IMR-90 (cell line): ENCODE measurements around the gene SYNE3. TPM values are rescaled to one million over a fixed set of nuclear protein-coding genes. Genes with fewer than 3 reads are reported as not detected.

Experiments used
- ATAC-seq: fragments of 200-7000 bp; cut with Tn5 transposase; 2 replicates; pipeline ENCODE4 v1.9.1; 2020; ENCODE audit warnings: low read depth, mild to moderate bottlenecking, moderate library complexity
- BruUV-seq: library from RNA; stranded (reverse); fragments of 400-500 nt; replicated peaks from 2 replicates; lab custom pipeline; 2021; lab: Mats Ljungman, UMichigan
- CTCF ChIA-PET: fragments of 300-600 bp; formaldehyde crosslinking; extraction: SDS; loops from one replicate; lab custom pipeline; 2021; ENCODE audit warnings: antibody characterized with exemption; lab: Yijun Ruan, JAX
- POLR2A ChIA-PET: fragments of 300-600 bp; sonication (Branson Sonifier 250); formaldehyde crosslinking; loops from one replicate; lab custom pipeline; 2022; ENCODE audit warnings: antibody characterized with exemption; ENCODE audit not compliant: unreplicated experiment; lab: Charles Lee
- DNase-seq: peaks from one replicate; pipeline ENCODE4 v3.0.0; 2013
- H2AFZ ChIP-seq: replicated peaks from 2 replicates; pipeline ENCODE3; 2013; ENCODE audit warnings: low read length, mild to moderate bottlenecking; ENCODE audit not compliant: poor library complexity
- H2AK5ac ChIP-seq: 2 replicates; pipeline ENCODE4 v1.6.1; 2013; ENCODE audit warnings: low read depth, low read length, inconsistent platforms
- H2AK9ac ChIP-seq: replicated peaks from 2 replicates; pipeline ENCODE3; 2013; ENCODE audit warnings: mild to moderate bottlenecking, low read depth, low read length, moderate library complexity; ENCODE audit not compliant: poor library complexity
- H2BK120ac ChIP-seq: 2 replicates; pipeline ENCODE4 v1.6.1; 2013; ENCODE audit warnings: low read depth, low read length, inconsistent platforms
- H2BK15ac ChIP-seq: 3 replicates; pipeline ENCODE4 v1.6.1; 2013; ENCODE audit warnings: low read depth, low read length, inconsistent platforms
- H2BK20ac ChIP-seq: 2 replicates; pipeline ENCODE4 v1.6.1; 2013; ENCODE audit warnings: low read depth, mild to moderate bottlenecking, inconsistent platforms, low read length, moderate library complexity
- H2BK5ac ChIP-seq: 2 replicates; pipeline ENCODE4 v1.6.1; 2013; ENCODE audit warnings: mild to moderate bottlenecking, low read depth, low read length, inconsistent platforms; ENCODE audit not compliant: poor library complexity, severe bottlenecking
- H3K14ac ChIP-seq: replicated peaks from 2 replicates; pipeline ENCODE4 v1.6.1; 2013; ENCODE audit warnings: low read depth, low read length, inconsistent platforms
- H3K18ac ChIP-seq: 2 replicates; pipeline ENCODE4 v1.6.1; 2013; ENCODE audit warnings: low read depth, low read length, control low read depth
- H3K23ac ChIP-seq: 2 replicates; pipeline ENCODE4 v1.6.1; 2013; ENCODE audit warnings: low read depth, low read length, inconsistent platforms
- H3K27ac ChIP-seq: 2 replicates; pipeline ENCODE4 v1.5.1; 2013; ENCODE audit warnings: mild to moderate bottlenecking, control low read depth, low read length; ENCODE audit not compliant: insufficient read depth
- H3K27me3 ChIP-seq: 2 replicates; pipeline ENCODE4 v1.6.1; 2013; ENCODE audit warnings: low read length; ENCODE audit not compliant: control insufficient read depth, insufficient read depth
- H3K36me3 ChIP-seq: 2 replicates; pipeline ENCODE4 v1.6.1; 2013; ENCODE audit warnings: low read length, mixed read lengths; ENCODE audit not compliant: control insufficient read depth, insufficient read depth
- H3K4ac ChIP-seq: 2 replicates; pipeline ENCODE4 v1.6.1; 2013; ENCODE audit warnings: low read depth, low read length, inconsistent platforms
- H3K4me1 ChIP-seq: 2 replicates; pipeline ENCODE4 v1.6.1; 2013; ENCODE audit warnings: low read length, mixed read lengths; ENCODE audit not compliant: control insufficient read depth, insufficient read depth
- H3K4me2 ChIP-seq: 2 replicates; pipeline ENCODE4 v1.6.1; 2013; ENCODE audit warnings: low read depth, mild to moderate bottlenecking, control low read depth, low read length, moderate library complexity
- H3K4me3 ChIP-seq: 2 replicates; pipeline ENCODE4 v1.5.1; 2013; ENCODE audit warnings: low read depth, mild to moderate bottlenecking, control low read depth, low read length, moderate library complexity; ENCODE audit not compliant: insufficient read depth
- H3K56ac ChIP-seq: 2 replicates; pipeline ENCODE4 v1.6.1; 2013; ENCODE audit warnings: low read length, inconsistent platforms; ENCODE audit not compliant: insufficient read depth; ENCODE audit errors: extremely low read depth
- H3K79me1 ChIP-seq, 2 experiments: 2 replicates each; pipeline ENCODE4 v1.6.1; 2013; ENCODE audit warnings: low read length in 2 of 2, inconsistent platforms in 1 of 2, low read depth in 1 of 2
- H3K9ac ChIP-seq: 2 replicates; pipeline ENCODE4 v1.6.1; 2013; ENCODE audit warnings: low read depth, low read length, control low read depth
- H3K9me1 ChIP-seq: 2 replicates; pipeline ENCODE4 v1.6.1; 2013; ENCODE audit warnings: low read length, inconsistent platforms; ENCODE audit not compliant: insufficient read depth
- H3K9me3 ChIP-seq: 2 replicates; pipeline ENCODE4 v1.6.1; 2013; ENCODE audit warnings: low read length; ENCODE audit not compliant: control insufficient read depth, insufficient read depth
- H4K20me1 ChIP-seq: 2 replicates; pipeline ENCODE4 v1.6.1; 2013; ENCODE audit warnings: low read length, inconsistent platforms; ENCODE audit not compliant: insufficient read depth
- H4K5ac ChIP-seq: 2 replicates; pipeline ENCODE4 v1.6.1; 2013; ENCODE audit warnings: mild to moderate bottlenecking, low read depth, low read length, control low read depth
- H4K8ac ChIP-seq, 2 experiments: 2 replicates each; pipeline ENCODE4 v1.6.1; 2013; ENCODE audit warnings: low read depth in 2 of 2, low read length in 2 of 2, control low read depth in 1 of 2, inconsistent platforms in 1 of 2
- H4K91ac ChIP-seq: 2 replicates; pipeline ENCODE4 v1.6.1; 2013; ENCODE audit warnings: low read depth, low read length, inconsistent platforms; ENCODE audit not compliant: insufficient read depth
- BHLHE40 ChIP-seq: fragments of 150-350 bp; IDR thresholded peaks from 2 replicates; pipeline ENCODE4 v1.6.1; 2016; ENCODE audit warnings: mild to moderate bottlenecking, low read depth, low read length
- CEBPB ChIP-seq: IDR thresholded peaks from 2 replicates; pipeline ENCODE4 v1.6.1; 2012; ENCODE audit warnings: low read depth, low read length, improper control_type of control experiment
- CHD1 ChIP-seq: IDR thresholded peaks from 2 replicates; pipeline ENCODE4 v1.6.1; 2012; ENCODE audit warnings: low read depth, low read length, improper control_type of control experiment
- CTCF ChIP-seq: conservative IDR thresholded peaks from 2 replicates; pipeline ENCODE4 v1.5.1; 2012; ENCODE audit warnings: mild to moderate bottlenecking, low read depth, low read length, improper control_type of control experiment
- ELK1 ChIP-seq: fragments of 150-350 bp; IDR thresholded peaks from 2 replicates; pipeline ENCODE4 v1.6.1; 2016; ENCODE audit warnings: low read depth, mild to moderate bottlenecking, low read length, moderate library complexity, borderline replicate concordance
- FOS ChIP-seq: fragments of 150-350 bp; IDR thresholded peaks from 2 replicates; pipeline ENCODE4 v1.6.1; 2016; ENCODE audit warnings: low read depth, low read length
- MAFK ChIP-seq: IDR thresholded peaks from 2 replicates; pipeline ENCODE4 v1.6.1; 2012; ENCODE audit warnings: low read depth, low read length, improper control_type of control experiment
- MAZ ChIP-seq: IDR thresholded peaks from 2 replicates; pipeline ENCODE4 v1.6.1; 2012; ENCODE audit warnings: low read depth, mild to moderate bottlenecking, low read length, improper control_type of control experiment, moderate library complexity, borderline replicate concordance
- MXI1 ChIP-seq: IDR thresholded peaks from 2 replicates; pipeline ENCODE4 v1.6.1; 2012; ENCODE audit warnings: low read depth, mild to moderate bottlenecking, low read length, moderate library complexity, borderline replicate concordance
- NFE2L2 ChIP-seq: fragments of 150-350 bp; IDR thresholded peaks from 2 replicates; pipeline ENCODE4 v1.6.1; 2016; ENCODE audit warnings: low read depth, mild to moderate bottlenecking, low read length
- POLR2A ChIP-seq: IDR thresholded peaks from 2 replicates; pipeline ENCODE4 v1.6.1; 2012; ENCODE audit warnings: mild to moderate bottlenecking, low read depth, low read length
- RAD21 ChIP-seq: IDR thresholded peaks from 2 replicates; pipeline ENCODE4 v1.6.1; 2012; ENCODE audit warnings: low read length, improper control_type of control experiment
- RCOR1 ChIP-seq: IDR thresholded peaks from 2 replicates; pipeline ENCODE4 v1.6.1; 2012; ENCODE audit warnings: mild to moderate bottlenecking, low read length, improper control_type of control experiment; ENCODE audit not compliant: insufficient replicate concordance
- RFX5 ChIP-seq: IDR thresholded peaks from 2 replicates; pipeline ENCODE4 v1.8.0; 2012; ENCODE audit warnings: low read depth, mild to moderate bottlenecking, low read length, moderate library complexity
- SMC3 ChIP-seq: fragments of 150-350 bp; IDR thresholded peaks from 2 replicates; pipeline ENCODE4 v1.6.1; 2016; ENCODE audit warnings: low read depth, mild to moderate bottlenecking, antibody characterized with exemption, low read length, moderate library complexity
- USF2 ChIP-seq: fragments of 150-350 bp; IDR thresholded peaks from 2 replicates; pipeline ENCODE4 v1.6.1; 2017; ENCODE audit warnings: mild to moderate bottlenecking, antibody characterized with exemption, low read length, low read depth
- WGBS, 2 experiments: methylation state at CpG; one replicate each; pipeline versions ENCODE4 v1.1.5 to v1.1.7; 2013; ENCODE audit warnings: missing lambda C conversion rate in 2 of 2; ENCODE audit not compliant: insufficient read length in 1 of 2; ENCODE audit errors: extremely low coverage in 2 of 2; 5-methylcytosine and 5-hydroxymethylcytosine counted together
- dilution Hi-C: fragments of 300-500 bp; cut with HindIII; formaldehyde crosslinking; loops from one replicate; pipeline ENCODE4 v1.14.3; 2018; ENCODE audit warnings: low sequenced_read_pairs; ENCODE audit not compliant: unreplicated experiment
- in situ Hi-C: fragments of 300-500 bp; cut with MboI; formaldehyde crosslinking; loops from 3 replicates; pipeline ENCODE4 v1.14.3; 2019; ENCODE audit warnings: low sequenced_read_pairs, inconsistent platforms, mixed read lengths
- intact Hi-C: fragments of 100-400 bp; cut with micrococcal nuclease; formaldehyde crosslinking; loops from 2 replicates; pipeline ENCODE4 v1.10.0; 2022
- polyA plus RNA-seq, 3 experiments: library from polyadenylated mRNA; depleted of rRNA; stranded (reverse); fragments of >200 nt; gene quantifications; 2 replicates each; pipeline ENCODE4 v1.2.3, GENCODE V29; 2012; ENCODE audit warnings: low replicate concordance in 1 of 3
- total RNA-seq: library from RNA; depleted of rRNA; stranded (reverse); fragments of >200 nt; gene quantifications from 2 replicates; pipeline ENCODE4 v1.2.3, GENCODE V29; 2012

SYNE3 gene
- total and polyA plus RNA-seq, 2 of the 4 experiments (the other 2 are of a cell fraction) = 2.9 to 5.0 TPM

- Histone ChIP-seq H3K14ac (no peak overlapping the region), H4K5ac (no peak overlapping the region), H3K9ac (no peak overlapping the region), H3K4me1 (peaks cover 14% of the 10 kb centered on the region), H3K4me2 (no peak overlapping the region), H3K18ac (no peak overlapping the region), H4K91ac (no peak overlapping the region), H3K27me3 (no peaks in the 10 kb centered on the region), H2BK5ac (no peak overlapping the region), H3K9me1 (peaks cover 25% of the 10 kb centered on the region), H2AK9ac (no peak overlapping the region), H2BK15ac (no peak overlapping the region), H3K36me3 (no peaks in the 10 kb centered on the region), H3K56ac (no peak overlapping the region), H3K79me1 (peaks cover 13 to 57% of the 10 kb centered on the region in 2 experiments; a peak in 3 of 4 replicates), H3K23ac (no peak overlapping the region), H4K20me1 (peaks cover 5% of the 10 kb centered on the region; the same call in 1 of the 2 replicates), H3K4me3 (no peak overlapping the region), H2BK120ac (no peak overlapping the region), H3K4ac (no peak overlapping the region), H4K8ac (no peak overlapping the region), H2AK5ac (no peak overlapping the region), H2BK20ac (no peak overlapping the region), H3K9me3 (no peaks in the 10 kb centered on the region), H3K27ac (no peak overlapping the region), H2AFZ (no peak overlapping the region)
- CTCF ChIA-PET = no interaction called here
- no CpG with 5 or more reads among the region's 2 CpGs for WGBS, 2 experiments
- dilution Hi-C loops (no loop called here), intact Hi-C loops (no loop called here), in situ Hi-C loops (no loop called here)
- POLR2A ChIA-PET = no interaction called here
- BruUV-seq = no TSS peak
- ATAC-seq (no peak), DNase-seq (no peak)
- TF ChIP-seq USF2 (no peak), SMC3 (no peak), MAFK (no peak), CHD1 (no peak), FOS (no peak), POLR2A (no peak), CEBPB (no peak), ELK1 (no peak), CTCF (no peak), RCOR1 (no peak), BHLHE40 (no peak), NFE2L2 (no peak), MXI1 (no peak), RFX5 (no peak), MAZ (no peak), RAD21 (no peak)
Measured at GRCh38 chr14:95491936-95492608, 24.4 kb downstream of the SYNE3 start.
